HG03159 (cell line): ENCODE results near the gene RGS14.

Experiments used
- ATAC-seq: cut with Tn5 transposase; IDR thresholded peaks from one replicate; pipeline ENCODE4 v1.9.1; 2021; ENCODE audit warnings: mild to moderate bottlenecking, moderate library complexity; ENCODE audit not compliant: unreplicated experiment

The RGS14 gene

DNA sequence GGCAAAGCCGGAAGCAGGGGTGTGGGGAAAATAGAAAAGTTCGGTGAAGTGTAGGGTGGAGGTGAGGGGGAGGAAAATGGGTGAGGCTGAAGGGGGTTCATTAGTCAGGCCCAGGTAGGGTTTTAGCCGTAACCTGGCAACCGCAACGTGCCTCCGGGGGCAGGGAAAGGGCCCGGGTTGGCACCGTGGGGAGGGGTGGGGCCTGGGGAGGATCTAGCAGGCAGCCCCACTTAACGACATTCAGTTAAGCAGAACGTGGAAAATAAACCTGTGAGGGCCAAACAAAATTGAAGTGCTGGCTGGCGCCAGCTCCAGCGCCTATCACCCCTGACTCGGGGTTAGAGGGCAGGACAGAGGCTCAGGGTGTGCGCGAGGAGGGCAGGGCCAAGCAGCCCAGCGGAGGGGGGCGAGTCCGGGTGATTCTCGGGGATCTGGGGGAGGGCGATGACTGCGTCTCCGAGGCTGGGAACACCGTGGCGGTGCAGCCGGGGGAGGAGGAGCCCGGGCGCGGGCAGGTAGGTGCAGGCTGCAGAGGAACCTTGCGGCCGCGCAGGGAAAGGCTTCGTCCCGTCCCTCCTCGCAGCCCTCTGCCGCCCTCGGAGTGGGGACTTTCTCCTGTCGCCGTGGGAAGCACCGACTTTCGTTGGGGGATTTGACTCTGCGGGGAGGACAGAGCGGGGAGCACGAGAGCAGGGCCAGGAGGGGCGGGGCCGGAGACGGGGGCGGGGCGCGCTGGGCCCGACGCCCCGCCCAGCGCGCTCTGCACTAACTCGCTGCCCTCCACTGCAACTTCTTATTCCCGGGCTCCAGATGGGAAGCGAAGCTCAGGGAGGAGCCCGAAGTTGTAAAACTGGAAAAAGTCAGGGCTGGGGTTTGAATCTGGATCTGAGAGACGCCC, 5.1 kb downstream of the RGS14 start:
- peak; percentile 39 for ATAC-seq

DNA sequence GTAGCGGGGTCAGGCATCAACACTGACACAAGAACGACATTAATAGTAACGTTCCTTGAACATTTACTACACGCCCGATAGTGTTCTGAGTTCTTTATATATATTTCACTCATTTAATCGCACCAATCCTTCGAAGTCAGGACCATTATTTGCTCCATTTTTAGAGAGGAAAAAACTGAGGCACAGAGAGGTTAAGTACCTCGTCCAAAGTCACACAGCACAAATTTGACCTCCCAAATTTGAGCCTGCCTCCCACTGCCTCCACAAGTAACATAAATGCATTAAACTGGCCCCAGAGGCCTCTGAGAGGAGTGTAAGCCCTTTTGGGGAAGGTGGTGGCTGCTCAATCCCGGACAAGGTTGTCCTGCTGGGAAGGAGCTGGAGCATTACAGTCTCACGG, 5.8 kb downstream of the RGS14 start:
- ATAC-seq: no peak

GRCh38 chr5:177364159-177364962, 6.6 kb downstream of the RGS14 start:
- no peak for ATAC-seq

DNA sequence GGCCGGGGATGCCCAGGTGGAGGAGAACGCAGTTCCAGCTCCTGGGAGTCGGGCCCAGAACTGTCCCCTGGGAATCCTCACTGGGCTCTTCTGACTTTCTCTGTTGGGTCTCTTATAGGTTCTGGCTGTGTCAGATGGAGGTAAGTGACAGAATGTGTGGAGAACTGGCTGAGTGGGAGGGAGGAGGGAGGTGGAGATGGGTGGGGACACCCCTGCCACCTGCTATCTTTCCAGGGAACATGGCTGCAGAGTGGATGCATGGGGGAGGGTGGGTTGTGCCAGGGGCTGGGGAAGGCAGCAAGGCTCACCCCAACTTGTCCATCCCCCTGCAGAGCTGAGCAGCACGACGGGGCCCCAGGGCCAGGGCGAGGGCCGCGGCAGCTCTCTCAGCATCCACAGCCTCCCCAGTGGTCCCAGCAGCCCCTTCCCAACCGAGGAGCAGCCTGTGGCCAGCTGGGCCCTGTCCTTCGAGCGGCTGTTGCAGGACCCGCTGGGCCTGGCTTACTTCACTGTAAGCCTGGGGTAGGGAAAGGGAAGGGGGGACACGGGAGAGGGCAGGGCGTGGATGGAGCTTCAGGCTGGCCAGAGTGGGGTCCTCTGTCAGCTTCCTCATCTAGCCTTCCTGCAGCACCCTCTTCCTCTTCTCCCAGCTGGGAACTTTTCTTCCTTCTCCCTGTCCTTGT, 8.3 kb downstream of the RGS14 start:
- ATAC-seq: no peak

DNA sequence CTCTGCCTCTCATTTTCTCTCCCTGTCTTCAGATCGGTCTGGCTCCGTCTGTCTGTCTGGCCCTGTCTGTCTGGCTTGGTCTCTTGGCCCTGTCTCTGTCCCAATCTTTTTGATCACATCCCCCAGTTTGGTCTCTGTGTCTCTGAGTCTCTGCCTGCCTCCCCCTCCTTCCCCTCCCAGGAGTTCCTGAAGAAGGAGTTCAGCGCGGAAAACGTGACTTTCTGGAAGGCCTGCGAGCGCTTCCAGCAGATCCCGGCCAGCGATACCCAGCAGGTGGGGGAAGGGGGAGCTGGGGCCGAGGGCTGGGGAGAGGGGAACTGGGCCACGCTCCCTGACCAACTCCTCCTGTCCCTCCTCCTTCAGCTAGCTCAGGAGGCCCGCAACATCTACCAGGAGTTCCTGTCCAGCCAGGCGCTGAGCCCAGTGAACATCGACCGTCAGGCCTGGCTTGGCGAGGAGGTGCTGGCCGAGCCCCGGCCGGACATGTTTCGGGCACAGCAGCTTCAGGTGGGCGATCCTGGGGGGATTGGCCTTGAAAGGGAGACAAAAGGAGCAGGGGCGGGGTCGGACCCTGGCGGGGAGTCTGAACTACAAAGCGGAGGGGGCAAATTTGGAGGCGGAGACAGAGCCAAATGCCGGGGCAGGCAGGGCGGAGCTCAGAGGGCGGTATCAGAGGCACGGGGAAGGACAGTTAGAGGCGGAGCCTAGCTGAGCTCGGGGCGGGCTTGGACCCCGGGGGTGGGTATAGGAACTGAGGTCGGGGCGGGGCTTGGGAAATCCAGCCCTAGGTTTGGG, 9.0 kb downstream of the RGS14 start:
- ATAC-seq: no peak

- no peak for ATAC-seq
These were observed 9.7 kb downstream of the RGS14 start for GRCh38 chr5:177367323-177367848.

- ATAC-seq: no peak
These were observed 10.5 kb downstream of the RGS14 start for GRCh38 chr5:177367981-177368868.

DNA sequence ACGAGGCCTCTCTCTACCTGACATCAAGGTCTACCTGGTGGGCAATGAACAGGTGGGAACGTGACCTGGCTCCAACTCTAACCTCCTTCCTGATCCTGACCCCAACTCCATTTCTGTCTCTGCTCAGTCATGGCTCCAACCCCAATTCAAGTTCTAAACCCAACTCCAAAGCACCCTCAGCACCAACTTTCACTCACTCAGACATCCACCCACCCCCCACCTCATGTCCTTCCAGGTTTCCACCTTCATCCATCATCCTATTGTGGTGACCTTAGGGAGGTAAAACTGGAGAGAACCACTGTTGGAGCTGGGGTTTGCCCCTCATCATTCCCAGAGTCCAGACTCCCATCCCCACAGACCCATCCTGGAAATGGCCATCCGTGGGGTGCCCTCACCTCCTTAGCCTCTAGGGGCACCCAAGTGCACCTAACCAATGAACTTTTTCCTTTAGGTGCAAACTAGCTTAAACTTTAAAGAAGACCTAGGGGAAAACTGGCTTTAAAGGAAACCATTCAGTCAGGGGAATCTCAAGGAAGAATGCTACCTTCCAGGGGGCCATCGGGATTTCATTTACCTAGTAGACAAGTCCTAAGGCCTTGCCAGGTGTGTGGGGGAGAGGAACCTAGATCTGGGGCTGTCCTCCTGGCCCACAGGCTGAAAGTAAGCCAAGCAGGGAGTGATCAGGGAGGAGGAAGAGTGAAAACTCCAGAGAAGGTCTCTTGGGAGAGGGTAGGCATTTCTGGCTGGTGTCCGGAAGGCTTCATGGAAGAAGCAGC, 11.3 kb downstream of the RGS14 start:
- no peak for ATAC-seq

DNA sequence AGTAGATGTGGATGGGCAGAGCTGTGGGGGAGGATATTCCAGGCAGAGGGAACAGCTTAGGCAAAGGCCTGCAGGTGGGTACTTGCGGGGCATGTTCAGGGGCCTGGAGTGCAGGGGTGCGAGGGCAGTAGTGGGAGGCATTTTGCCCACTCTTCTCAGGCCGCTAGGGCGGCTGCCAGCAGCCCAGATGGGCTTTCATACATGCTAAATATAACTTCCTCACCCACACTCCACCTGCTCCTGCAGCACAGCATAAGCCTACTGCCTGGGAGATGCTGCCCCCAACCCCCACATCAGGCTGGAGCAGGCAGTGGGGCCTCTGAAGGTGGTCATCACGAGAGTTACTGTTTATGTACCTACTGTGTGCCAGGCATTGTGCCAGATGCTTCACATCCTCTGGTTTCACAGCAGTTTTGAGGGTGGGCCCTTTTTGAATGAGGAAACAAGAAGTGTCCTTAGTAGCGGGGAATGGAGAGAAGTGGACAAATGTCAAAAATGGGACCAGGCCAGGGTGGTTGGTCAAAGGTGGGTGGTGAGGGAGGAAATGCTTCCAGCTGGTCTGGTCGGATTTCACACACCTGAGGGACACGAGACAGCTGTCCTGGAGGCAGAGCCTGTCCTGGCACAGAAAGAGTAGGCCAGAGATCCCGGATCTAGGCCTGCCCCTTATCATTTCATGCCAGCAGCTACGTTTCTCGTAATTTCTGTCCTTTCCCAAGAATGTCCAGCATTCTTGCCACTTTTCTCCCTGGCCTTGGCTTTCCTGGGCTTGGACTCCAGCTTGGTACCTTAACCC, 12.1 kb downstream of the RGS14 start:
- no peak for ATAC-seq

DNA sequence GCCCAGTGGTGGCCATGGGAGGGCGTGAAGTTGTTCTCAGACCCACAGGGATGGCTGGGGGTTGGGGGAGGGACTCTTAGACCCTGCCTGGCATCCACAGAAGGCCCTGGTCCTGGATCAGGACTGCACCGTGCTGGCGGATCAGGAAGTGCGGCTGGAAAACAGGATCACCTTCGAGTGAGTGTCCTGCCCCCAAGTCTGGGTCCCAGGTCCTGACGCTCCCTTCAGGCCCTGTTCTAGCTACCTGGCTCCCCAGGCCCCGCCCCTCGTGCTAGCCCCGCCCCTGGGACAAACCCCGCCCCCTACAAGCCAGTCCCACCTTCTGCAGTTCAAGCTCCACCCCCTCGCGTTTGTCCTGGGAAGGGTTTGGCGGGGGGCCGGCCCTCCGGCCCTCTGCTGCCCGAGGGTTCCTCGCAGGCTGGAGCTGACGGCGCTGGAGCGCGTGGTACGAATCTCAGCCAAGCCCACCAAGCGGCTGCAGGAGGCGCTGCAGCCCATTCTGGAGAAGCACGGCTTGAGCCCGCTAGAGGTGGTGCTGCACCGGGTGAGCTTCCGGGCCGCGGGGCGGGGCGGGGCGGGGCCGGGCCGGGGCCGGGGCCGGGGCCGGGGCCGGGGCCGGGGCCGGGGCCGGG, 12.9 kb downstream of the RGS14 start:
- ATAC-seq: peak; percentile 61

GRCh38 chr5:177371120-177372033, 13.7 kb downstream of the RGS14 start:
- ATAC-seq: no peak

GRCh38 chr5:177372034-177372896, 14.5 kb downstream of the RGS14 start:
- ATAC-seq: no peak

DNA sequence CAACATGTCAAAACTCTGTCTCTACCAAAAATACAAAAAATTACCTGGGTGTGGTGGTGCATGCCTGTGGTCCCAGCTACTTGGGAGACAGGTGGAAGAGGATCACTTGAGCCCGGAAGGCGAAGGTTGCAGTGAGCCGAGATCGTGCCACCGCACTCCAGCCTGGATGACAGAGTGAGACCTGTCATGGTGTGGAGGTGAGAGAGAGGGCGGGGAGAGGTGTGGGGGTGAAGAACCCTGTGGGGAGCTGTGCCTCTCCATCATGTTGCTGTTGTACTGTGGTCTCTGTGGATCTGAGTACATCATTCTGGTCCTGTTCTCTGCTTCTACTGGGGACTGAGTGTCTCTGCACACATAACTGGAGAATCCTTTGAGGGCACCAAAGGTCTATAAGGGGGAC, 15.2 kb downstream of the RGS14 start:
- ATAC-seq: no peak

DNA sequence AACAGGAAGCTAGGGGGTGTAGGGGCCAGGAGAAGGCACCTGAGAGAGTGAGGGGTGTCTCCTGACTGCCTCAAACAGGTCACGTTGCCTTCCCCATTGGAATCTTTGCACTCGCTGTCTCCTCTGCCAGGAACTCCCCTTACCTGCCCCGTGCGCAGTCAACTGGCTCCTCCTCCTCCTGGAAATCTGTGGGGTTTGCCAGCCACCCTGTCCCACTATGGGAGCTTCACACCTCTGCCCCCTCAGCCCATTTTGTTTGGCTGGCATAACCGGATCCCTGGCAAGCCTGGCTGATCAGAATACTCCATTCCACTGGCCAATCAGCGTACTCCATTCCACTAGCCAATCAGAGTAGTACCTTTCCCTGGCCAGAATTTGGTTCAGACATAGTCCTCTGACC, 16.1 kb downstream of the RGS14 start:
- ATAC-seq: no peak

GRCh38 chr5:177374211-177374610, 16.5 kb downstream of the RGS14 start:
- no peak for ATAC-seq
